Adrenal gland (tissue), 5 donors: ENCODE measurements around the gene CEP295NL.

ENCODE experiments used
- CTCF ChIP-seq, 6 experiments: fragments of 450-650 bp in 4 of 6; fragments of 200-600 bp in 2 of 6; sonication (generic) in 1 of 6; IDR thresholded peaks; 1 replicate in 5 of 6; 2 replicates in 1 of 6; pipeline versions ENCODE4 v1.5.1 to v1.8.0; 2016 to 2021; ENCODE audit warnings: antibody characterized with exemption in 6 of 6, mild to moderate bottlenecking in 2 of 6, moderate library complexity in 1 of 6
- POLR2A ChIP-seq, 2 donors: fragments of 450-650 bp; IDR thresholded peaks; one replicate each; pipeline ENCODE4 v1.6.1; 2017; ENCODE audit warnings: antibody characterized with exemption in 2 of 2, mild to moderate bottlenecking in 2 of 2, moderate library complexity in 1 of 2
- donor health status: DM: no; HTN: no; CAD: no.

GRCh38 chr17:78889531-78889930, 13.5 kb downstream of the CEP295NL start:
- no peak for TF ChIP-seq CTCF (IDR thresholded peaks at IDR 0.05)
- TF ChIP-seq POLR2A (IDR thresholded peaks at IDR 0.05), result no peak
